K562 (cell line): ENCODE results near the gene ITPR2.

Source experiments
- CTCF ChIP-seq, 3 experiments: IDR thresholded peaks in 2 of 3; conservative IDR thresholded peaks in 1 of 3; 2 replicates each; pipeline ENCODE4 v1.5.1; 2011 to 2012; ENCODE audit warnings: low read length in 3 of 3, mild to moderate bottlenecking in 3 of 3, control low read depth in 2 of 3, improper control_type of control experiment in 1 of 3, inconsistent platforms in 1 of 3, low read depth in 1 of 3, mixed read lengths in 1 of 3, moderate library complexity in 1 of 3; ENCODE audit not compliant: insufficient read depth in 2 of 3
- NR3C1 ChIP-seq: sonication (generic); formaldehyde crosslinking; IDR thresholded peaks from 2 replicates; pipeline ENCODE4 v1.8.1; 2022; ENCODE audit warnings: missing genetic modification reagents
- SAFB2 ChIP-seq: fragments of 200-400 bp; formaldehyde crosslinking; IDR thresholded peaks from 2 replicates; pipeline ENCODE4 v1.6.1; 2018; ENCODE audit warnings: borderline replicate concordance, low read length, low read depth, moderate library complexity; ENCODE audit not compliant: severe bottlenecking

GRCh38 chr12:26861690-26862089 lies 28.7 kb upstream of the ITPR2 start:
- no peak for TF ChIP-seq NR3C1 (CRISPR knock-in tag)
- TF ChIP-seq CTCF (IDR thresholded peaks at IDR 0.05 in 2 of 3, conservative IDR thresholded peaks at IDR 0.05 in 1 of 3; ENCODE audit: insufficient read depth in 2 of 3, low read depth in 1 of 3, low read length in 3 of 3) = no peak
- TF ChIP-seq SAFB2 = no peak
